Measurements from ENCODE around the gene RPRML. TPM values are rescaled to one million over a fixed set of nuclear protein-coding genes. Genes with fewer than 3 reads are reported as not detected.

Gene RPRML
- total RNA-seq, 1 experiment from 2014 or later = 4.7 TPM

DNA sequence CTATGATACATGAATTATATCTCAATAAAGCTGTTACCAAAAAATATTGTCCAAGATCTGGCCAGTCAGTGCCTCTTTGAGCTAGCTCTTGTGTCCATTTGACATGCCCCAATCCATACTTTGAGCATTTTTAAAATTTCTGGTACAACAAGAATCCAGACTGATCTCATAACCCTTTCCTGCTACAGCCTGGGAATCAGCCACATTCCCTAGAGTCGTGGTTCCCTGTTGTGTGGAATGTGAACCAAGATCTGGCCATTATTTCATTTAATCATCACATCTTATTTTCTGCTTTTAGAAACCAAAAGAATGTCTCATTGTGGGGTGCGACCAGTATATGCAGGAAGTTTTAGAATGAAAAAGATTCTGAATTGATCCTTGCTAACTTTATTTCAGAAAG lies 34.3 kb upstream of the RPRML start (continued):
- TF ChIP-seq, protein P1, sequence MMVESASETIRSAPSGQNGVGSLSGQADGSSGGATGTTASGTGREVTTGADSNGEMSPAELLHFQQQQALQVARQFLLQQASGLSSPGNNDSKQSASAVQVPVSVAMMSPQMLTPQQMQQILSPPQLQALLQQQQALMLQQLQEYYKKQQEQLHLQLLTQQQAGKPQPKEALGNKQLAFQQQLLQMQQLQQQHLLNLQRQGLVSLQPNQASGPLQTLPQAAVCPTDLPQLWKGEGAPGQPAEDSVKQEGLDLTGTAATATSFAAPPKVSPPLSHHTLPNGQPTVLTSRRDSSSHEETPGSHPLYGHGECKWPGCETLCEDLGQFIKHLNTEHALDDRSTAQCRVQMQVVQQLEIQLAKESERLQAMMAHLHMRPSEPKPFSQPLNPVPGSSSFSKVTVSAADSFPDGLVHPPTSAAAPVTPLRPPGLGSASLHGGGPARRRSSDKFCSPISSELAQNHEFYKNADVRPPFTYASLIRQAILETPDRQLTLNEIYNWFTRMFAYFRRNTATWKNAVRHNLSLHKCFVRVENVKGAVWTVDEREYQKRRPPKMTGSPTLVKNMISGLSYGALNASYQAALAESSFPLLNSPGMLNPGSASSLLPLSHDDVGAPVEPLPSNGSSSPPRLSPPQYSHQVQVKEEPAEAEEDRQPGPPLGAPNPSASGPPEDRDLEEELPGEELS (CRISPR knock-in tag; IDR thresholded peaks at IDR 0.05) = no peak
- TF ChIP-seq, protein P2, sequence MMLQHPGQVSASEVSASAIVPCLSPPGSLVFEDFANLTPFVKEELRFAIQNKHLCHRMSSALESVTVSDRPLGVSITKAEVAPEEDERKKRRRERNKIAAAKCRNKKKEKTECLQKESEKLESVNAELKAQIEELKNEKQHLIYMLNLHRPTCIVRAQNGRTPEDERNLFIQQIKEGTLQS (CRISPR knock-in tag; conservative IDR thresholded peaks at IDR 0.05) = no peak
- no peak for TF ChIP-seq ZNF219 (CRISPR knock-in tag; IDR thresholded peaks at IDR 0.05; ENCODE audit: borderline replicate concordance)
- TF ChIP-seq RELA (CRISPR knock-in tag; IDR thresholded peaks at IDR 0.05; ENCODE audit: borderline replicate concordance) = no peak
- no peak for TF ChIP-seq SMAD4 (CRISPR knock-in tag; IDR thresholded peaks at IDR 0.05)
- TF ChIP-seq, protein P3, sequence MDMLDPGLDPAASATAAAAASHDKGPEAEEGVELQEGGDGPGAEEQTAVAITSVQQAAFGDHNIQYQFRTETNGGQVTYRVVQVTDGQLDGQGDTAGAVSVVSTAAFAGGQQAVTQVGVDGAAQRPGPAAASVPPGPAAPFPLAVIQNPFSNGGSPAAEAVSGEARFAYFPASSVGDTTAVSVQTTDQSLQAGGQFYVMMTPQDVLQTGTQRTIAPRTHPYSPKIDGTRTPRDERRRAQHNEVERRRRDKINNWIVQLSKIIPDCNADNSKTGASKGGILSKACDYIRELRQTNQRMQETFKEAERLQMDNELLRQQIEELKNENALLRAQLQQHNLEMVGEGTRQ (CRISPR knock-in tag; IDR thresholded peaks at IDR 0.05) = no peak

DNA sequence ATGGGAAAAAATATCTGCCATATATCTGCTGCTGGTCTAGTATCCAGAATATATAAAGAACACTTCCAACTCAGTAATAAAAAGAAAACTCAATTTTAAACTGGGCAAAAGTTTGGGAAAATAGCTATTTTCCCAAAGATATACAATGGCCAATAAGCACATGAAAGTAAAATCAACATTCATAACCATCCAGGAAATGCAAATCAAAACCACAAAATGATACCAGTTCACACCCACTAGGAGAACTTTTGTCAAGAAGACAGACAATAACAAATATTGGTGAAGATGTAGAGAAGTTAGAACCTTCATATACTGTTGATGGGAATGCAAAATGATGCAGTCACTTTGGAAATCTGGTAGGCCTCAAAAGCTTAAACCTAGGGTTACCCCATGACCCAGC lies 33.4 kb upstream of the RPRML start:
- ChIA-PET CTCF (no interaction called here), POLR2A (no interaction called here)
- H3K4me1 Mint-ChIP-seq = no peaks in the 10 kb centered on the region
- no peaks in the 10 kb centered on the region for H3K36me3 Mint-ChIP-seq
- H3K4me3 Mint-ChIP-seq = no peak overlapping the region
- H3K27ac Mint-ChIP-seq = no peak overlapping the region
- DNase-seq (ENCODE audit: low spot score) (no peak), ATAC-seq (no peak)
- no peaks in the 10 kb centered on the region for H3K27me3 Mint-ChIP-seq (ENCODE audit: low read depth)
- H3K9me3 Mint-ChIP-seq = no peaks in the 10 kb centered on the region
- no peak for TF ChIP-seq ZNF671 (CRISPR knock-in tag; IDR thresholded peaks at IDR 0.05)
- TF ChIP-seq NR2C2 (CRISPR knock-in tag; IDR thresholded peaks at IDR 0.05) = no peak
- no peak for TF ChIP-seq RORB (CRISPR knock-in tag; IDR thresholded peaks at IDR 0.05)
- no peak for TF ChIP-seq SMAD4 (CRISPR knock-in tag; IDR thresholded peaks at IDR 0.05)
- TF ChIP-seq, protein P4, sequence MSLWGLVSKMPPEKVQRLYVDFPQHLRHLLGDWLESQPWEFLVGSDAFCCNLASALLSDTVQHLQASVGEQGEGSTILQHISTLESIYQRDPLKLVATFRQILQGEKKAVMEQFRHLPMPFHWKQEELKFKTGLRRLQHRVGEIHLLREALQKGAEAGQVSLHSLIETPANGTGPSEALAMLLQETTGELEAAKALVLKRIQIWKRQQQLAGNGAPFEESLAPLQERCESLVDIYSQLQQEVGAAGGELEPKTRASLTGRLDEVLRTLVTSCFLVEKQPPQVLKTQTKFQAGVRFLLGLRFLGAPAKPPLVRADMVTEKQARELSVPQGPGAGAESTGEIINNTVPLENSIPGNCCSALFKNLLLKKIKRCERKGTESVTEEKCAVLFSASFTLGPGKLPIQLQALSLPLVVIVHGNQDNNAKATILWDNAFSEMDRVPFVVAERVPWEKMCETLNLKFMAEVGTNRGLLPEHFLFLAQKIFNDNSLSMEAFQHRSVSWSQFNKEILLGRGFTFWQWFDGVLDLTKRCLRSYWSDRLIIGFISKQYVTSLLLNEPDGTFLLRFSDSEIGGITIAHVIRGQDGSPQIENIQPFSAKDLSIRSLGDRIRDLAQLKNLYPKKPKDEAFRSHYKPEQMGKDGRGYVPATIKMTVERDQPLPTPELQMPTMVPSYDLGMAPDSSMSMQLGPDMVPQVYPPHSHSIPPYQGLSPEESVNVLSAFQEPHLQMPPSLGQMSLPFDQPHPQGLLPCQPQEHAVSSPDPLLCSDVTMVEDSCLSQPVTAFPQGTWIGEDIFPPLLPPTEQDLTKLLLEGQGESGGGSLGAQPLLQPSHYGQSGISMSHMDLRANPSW (CRISPR knock-in tag; conservative IDR thresholded peaks at IDR 0.05; ENCODE audit: low read depth) = no peak
- no peak for TF ChIP-seq GABPB1 (CRISPR knock-in tag; IDR thresholded peaks at IDR 0.05)
- TF ChIP-seq TCF7 (CRISPR knock-in tag; IDR thresholded peaks at IDR 0.05; ENCODE audit: low read depth) = no peak
- TF ChIP-seq FOXJ3 (CRISPR knock-in tag; IDR thresholded peaks at IDR 0.05; ENCODE audit: borderline replicate concordance) = no peak
- no peak for TF ChIP-seq SMAD3 (CRISPR knock-in tag; IDR thresholded peaks at IDR 0.05; ENCODE audit: borderline replicate concordance)
- TF ChIP-seq NFYB (CRISPR knock-in tag; conservative IDR thresholded peaks at IDR 0.05; ENCODE audit: low read depth) = no peak
- TF ChIP-seq, protein P5, sequence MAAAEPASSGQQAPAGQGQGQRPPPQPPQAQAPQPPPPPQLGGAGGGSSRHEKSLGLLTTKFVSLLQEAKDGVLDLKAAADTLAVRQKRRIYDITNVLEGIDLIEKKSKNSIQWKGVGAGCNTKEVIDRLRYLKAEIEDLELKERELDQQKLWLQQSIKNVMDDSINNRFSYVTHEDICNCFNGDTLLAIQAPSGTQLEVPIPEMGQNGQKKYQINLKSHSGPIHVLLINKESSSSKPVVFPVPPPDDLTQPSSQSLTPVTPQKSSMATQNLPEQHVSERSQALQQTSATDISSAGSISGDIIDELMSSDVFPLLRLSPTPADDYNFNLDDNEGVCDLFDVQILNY (CRISPR knock-in tag; IDR thresholded peaks at IDR 0.05) = no peak

DNA sequence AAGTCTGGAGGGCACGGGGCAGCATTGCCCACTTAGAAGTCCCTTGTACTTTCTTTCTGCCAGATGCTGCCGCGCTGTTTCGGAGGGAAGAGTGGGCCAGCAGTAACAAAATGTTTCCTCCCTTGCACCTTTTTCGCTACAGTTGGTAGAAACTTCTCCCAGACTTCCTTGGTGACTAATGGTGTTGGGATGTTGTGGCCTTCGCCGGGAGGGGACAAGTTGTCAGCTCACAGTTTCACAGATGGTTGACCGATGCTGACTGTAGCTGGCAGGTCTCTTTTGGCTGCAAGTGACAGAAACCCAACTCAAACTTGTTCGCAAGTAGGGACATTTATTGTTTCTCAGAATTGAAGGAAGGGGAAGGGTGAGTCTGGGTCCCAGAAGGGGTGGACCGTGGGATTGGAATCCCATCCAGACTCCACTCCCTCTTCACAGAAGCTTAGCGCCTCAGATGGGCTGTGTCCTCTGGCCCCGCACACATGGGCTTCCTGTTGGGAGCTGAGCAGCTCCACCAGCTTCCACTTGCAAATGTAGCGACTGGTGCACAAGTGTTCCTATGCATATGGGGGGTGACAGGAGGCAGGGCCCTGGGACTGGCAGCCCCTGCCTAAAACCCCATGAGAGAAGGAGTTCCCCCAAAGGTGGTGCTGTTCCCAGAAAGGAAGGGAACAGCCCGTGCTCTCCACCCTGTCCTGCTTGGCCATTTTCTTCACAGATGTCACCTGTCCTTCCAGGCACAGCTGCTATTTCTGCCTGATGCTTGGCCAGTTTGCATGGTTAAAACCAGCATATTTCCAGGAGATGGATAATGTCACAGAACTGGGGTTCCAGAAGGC lies 30.9 kb upstream of the RPRML start:
- H3K27ac Mint-ChIP-seq = no peak overlapping the region
- ATAC-seq (no peak), DNase-seq (ENCODE audit: low spot score) (no peak)
- no peak overlapping the region for H3K4me3 Mint-ChIP-seq
- no peaks in the 10 kb centered on the region for H3K36me3 Mint-ChIP-seq
- no peaks in the 10 kb centered on the region for H3K4me1 Mint-ChIP-seq
- H3K9me3 Mint-ChIP-seq = no peaks in the 10 kb centered on the region
- H3K27me3 Mint-ChIP-seq (ENCODE audit: low read depth) = no peaks in the 10 kb centered on the region
- CTCF ChIA-PET = interaction anchor here (0.9 to 1.7 kb wide), 3 partner anchors 9 to 67 kb away, joined by 4 to 7 read pairs (median 7); no protein-coding TSS in a partner anchor
- POLR2A ChIA-PET = no interaction called here
- no peak for TF ChIP-seq CREM (CRISPR knock-in tag; IDR thresholded peaks at IDR 0.05)
- no peak for TF ChIP-seq SMAD4 (CRISPR knock-in tag; IDR thresholded peaks at IDR 0.05)
- TF ChIP-seq, protein P6, sequence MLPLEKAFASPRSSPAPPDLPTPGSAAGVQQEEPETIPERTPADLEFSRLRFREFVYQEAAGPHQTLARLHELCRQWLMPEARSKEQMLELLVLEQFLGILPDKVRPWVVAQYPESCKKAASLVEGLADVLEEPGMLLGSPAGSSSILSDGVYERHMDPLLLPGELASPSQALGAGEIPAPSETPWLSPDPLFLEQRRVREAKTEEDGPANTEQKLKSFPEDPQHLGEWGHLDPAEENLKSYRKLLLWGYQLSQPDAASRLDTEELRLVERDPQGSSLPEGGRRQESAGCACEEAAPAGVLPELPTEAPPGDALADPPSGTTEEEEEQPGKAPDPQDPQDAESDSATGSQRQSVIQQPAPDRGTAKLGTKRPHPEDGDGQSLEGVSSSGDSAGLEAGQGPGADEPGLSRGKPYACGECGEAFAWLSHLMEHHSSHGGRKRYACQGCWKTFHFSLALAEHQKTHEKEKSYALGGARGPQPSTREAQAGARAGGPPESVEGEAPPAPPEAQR (CRISPR knock-in tag; IDR thresholded peaks at IDR 0.05) = no peak
- TF ChIP-seq MYBL2 (CRISPR knock-in tag; IDR thresholded peaks at IDR 0.05) = no peak
- TF ChIP-seq ZNF416 (CRISPR knock-in tag; IDR thresholded peaks at IDR 0.05) = no peak
- no peak for TF ChIP-seq NFYB (CRISPR knock-in tag; conservative IDR thresholded peaks at IDR 0.05; ENCODE audit: low read depth)
- no peak for TF ChIP-seq ETV6 (CRISPR knock-in tag; IDR thresholded peaks at IDR 0.05)
- TF ChIP-seq ZNF263 (CRISPR knock-in tag; IDR thresholded peaks at IDR 0.05; ENCODE audit: low read depth) = no peak

All from WTC11 (cell line).